Left ventricle myocardium superior (tissue), 1 donor: ENCODE data around the gene GORAB. TPM values are rescaled to one million over a fixed set of nuclear protein-coding genes. Genes with fewer than 3 reads are reported as not detected.
A peak's percentile ranks its signal among the peaks of the same experiment; 100 is the strongest.

Experiments
- ATAC-seq: fragments of 200-7000 bp; cut with Tn5 transposase; one replicate; pipeline ENCODE4 v1.9.1; 2020; ENCODE audit warnings: mild to moderate bottlenecking, moderate library complexity
- DNase-seq: peaks from one replicate; pipeline ENCODE4 v3.0.0-alpha.2; 2020
- intact Hi-C: fragments of 100-400 bp; cut with micrococcal nuclease; formaldehyde crosslinking; loops from one replicate; pipeline ENCODE4 v1.11.0; 2022
- long read RNA-seq: library from polyadenylated mRNA; unstranded; transcript quantifications from one replicate; pipeline ENCODE4 v2.0.0, GENCODE V29; 2021
- total RNA-seq: library from RNA; stranded (reverse); fragmentation: NEBNext Ultra II Directional; extraction: Animal tissue kit (Norgen Biotek cat#: 25700); gene quantifications from one replicate; pipeline ENCODE4 v1.2.1, GENCODE V29; 2021
- donor health status: DM: no; HTN: yes; CAD: no; lungs with severe emphysema.

GORAB gene
- total RNA-seq, result 10.0 TPM
- long read RNA-seq, transcript GORAB-202 (5 exons, 2,189 nt), result major isoform, 11 of 13 reads
- long read RNA-seq, partial matches to known transcripts, result 0 of 13 reads
- long read RNA-seq, other reads (novel, unspliced or antisense), result 2 of 13 reads

- intact Hi-C loops, result loop anchor here (5.0 to 10.0 kb wide), 2 partner anchors 130 to 457 kb away; partner anchors contain the start of genes KIFAP3 and PRRX1
- peak; percentile 93 for DNase-seq
- peak; percentile 99 for ATAC-seq
Measured at GRCh38 chr1:170531758-170532657, at the start of gene GORAB. Gene GORAB, plus strand, starts transcription at chr1:170532166. Its CDS starts 58 bp downstream, at chr1:170532224.

DNA sequence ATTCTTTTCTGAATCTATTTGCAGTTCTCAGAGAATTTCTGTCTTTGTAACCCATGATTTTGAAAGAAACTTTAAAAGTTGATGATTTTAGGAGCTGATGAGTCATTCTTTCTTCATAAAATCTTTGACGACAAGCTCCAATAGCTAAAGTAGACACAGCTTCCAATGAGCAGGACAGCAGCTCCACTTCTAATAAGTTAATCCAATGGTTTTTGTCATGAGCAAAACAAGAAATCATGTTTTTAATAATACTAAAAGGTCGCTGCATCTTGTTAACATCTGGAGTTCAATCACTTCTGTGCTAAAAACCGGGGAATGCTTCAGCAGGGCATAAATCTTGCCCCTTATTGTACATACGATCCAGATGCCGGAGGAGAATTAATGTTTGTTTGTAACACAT, 48.9 kb upstream of the GORAB start:
- intact Hi-C loops, result no loop called here
- ATAC-seq (no peak), DNase-seq (no peak)

DNA sequence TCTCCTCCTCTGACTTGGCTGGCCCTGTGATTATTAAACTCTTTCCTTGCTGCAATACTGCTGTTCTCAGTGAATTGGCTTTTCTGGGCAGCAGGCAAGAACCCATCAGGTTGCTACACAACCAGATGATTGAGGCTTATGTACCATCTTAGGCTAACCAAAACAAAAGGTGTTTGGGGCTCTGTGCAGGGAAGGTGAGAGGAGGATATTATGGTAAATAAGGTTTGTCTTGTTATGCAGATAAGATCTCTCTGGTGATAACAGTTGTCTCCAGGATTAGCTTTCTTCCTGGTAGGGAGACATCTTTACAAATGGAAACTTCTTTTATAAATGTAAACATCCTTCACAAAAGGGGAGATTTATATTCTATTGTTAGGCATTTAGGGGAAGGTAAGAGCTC, 44.5 kb upstream of the GORAB start:
- no peak for DNase-seq
- intact Hi-C loops, result no loop called here
- no peak for ATAC-seq

DNA sequence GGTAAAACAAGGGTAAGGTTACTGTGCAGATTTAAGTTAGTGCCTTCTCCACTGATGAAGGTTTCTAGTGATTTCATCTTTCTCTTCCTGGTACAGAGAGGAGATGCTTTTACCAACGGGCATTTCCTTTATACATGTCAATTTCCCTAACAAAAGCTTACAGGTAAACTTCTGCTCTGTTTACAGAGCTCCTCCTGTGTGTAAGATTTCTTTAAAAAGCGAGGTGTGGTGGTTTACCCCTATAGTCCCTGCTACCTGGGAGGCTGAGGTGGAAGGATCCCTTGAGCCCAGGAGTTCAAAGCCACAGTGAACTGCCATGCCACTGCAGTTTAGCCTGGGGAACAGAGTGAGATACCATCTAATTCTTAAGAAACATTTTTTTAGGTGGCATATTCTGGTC, 40.7 kb upstream of the GORAB start:
- intact Hi-C loops, result no loop called here
- no peak for DNase-seq
- ATAC-seq, result no peak

DNA sequence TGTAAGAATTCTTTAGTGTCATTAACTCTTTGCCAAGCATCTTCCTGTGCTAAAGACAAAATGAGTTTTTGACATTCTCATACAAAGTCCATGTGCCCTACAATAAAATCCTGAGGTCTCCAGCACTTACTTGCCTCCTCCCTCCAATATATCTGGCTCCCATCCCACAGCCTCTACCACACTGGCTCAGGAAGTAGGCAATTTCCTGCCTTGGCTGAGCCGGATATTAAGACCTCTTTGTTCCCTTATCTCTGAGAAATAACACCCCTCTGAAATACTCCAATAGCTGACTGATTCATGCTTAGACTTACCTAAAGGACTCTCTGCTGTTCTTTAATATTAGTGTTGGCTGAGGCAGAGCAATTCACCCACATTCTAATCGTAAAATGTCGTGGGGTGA, 37.6 kb upstream of the GORAB start:
- ATAC-seq (peak; percentile 70), DNase-seq (no peak)
- intact Hi-C loops, result no loop called here

DNA sequence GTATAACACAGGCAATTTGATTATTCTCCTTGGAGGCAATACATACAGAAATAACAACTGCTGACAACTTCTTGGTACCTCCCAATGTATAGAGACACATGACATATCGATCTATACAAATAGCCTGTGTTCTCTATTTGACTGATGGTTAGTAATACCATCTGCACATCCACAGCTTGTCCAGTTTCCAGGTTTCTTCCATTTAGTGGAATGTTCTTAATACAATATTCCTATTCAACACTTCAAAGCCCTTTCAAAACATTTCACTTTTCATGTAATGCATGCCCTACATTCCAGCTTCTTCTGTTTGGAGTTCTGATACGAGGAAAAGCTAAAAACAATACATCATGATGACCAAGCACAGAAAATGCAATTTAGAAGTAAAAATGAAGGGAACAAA, 37.0 kb upstream of the GORAB start:
- intact Hi-C loops, result no loop called here
- ATAC-seq, result no peak
- DNase-seq, result no peak

GRCh38 chr1:170498876-170499275, 33.1 kb upstream of the GORAB start:
- intact Hi-C loops, result no loop called here
- ATAC-seq, result no peak

DNA sequence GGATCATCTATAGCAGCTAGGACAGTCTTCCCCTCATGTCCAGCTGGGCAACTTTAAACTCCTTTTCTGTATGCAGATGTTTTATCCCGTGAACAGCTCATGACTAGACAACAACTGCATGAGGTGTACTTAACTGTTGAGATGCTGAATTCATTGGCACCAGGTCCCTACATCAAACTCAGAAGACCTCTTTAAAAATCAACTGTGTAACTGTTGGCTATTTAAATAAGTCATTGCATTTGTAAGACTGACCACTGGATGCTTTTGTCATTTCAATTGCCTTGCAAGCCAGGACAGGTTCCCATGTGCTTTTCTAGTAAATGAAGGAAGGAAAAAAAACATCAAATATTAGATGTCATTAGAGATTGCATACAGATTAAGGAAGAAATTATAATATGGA, 28.3 kb upstream of the GORAB start:
- ATAC-seq, result no peak
- no peak for DNase-seq
- intact Hi-C loops, result no loop called here

More at GRCh38 chr1:170498876-170499275, 33.1 kb upstream of the GORAB start:
- no peak for DNase-seq

GRCh38 chr1:170510163-170510562, 21.8 kb upstream of the GORAB start:
- intact Hi-C loops, result no loop called here
- ATAC-seq (no peak), DNase-seq (no peak)

- ATAC-seq (no peak), DNase-seq (no peak)
- intact Hi-C loops, result no loop called here
Measured at GRCh38 chr1:170511038-170511437, 20.9 kb upstream of the GORAB start.

DNA sequence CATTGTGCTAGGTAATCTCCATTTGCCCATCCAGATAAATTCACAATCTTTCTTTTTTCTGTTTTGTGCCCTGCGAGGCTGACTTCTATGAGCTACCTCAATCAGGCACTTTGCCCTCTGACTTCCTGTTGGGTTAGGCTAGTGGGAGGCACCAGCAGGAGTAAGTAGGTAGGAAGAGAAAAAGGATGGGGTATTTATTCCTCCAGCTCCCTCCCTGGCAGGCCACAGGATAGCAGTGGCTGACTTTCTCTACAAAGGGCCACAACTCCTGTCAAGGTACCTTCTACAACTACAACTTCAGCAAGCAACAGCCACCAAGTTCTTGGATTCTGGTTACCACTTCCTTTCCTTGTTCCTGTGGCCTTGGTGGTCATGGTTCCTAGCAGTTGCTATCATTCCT, 18.8 kb upstream of the GORAB start:
- ATAC-seq (no peak), DNase-seq (no peak)
- intact Hi-C loops, result no loop called here

DNA sequence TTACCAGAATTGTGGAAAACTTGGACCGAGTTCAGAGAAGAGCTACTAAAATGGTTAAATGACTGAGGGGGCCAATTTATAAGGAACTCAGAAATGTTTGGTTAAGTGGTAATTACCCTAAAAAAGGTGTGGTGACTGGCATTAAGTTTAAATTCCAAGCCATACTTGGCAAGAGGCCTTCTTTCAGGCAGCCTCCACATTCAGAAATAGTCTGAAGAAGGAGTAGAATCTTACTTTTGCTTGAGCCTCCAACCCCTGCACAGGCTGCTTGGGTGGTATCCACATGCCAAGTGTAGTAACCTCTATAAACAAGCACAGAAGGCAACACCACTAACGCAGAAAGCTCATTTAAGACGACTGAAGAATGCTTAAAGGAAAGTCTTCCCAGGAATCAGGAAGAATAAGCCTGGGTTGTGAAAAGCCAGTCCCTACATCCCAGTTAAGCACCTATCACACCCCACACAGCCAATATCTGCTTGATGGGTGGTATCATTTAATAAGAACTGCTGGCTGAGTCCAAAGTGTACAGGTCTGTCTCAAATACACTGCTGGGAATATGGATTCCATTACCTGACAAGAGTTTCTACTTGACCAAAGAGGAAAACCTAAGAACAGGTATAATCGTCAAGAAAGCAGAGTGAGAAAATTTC, 13.7 kb upstream of the GORAB start:
- ATAC-seq, result no peak
- intact Hi-C loops, result no loop called here
- no peak for DNase-seq

DNA sequence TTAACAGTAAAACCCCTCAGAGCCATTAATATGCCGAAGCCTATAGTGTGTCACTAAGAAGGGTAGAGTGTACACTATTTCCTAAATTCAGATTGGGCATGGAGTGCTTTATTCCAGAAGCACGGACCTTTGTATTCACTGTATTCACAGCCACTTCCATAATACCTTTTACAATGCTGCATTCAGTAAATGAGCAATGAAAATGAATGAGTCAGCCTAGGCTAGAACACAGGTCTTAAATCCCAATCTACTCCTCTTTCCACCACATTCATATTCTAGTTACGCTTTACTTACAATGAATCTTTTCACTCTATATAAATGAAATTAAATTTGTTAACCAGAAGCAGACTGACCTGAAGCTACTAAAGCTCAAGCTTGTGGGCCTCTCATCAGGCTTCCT, 13.0 kb upstream of the GORAB start:
- ATAC-seq (no peak), DNase-seq (no peak)
- intact Hi-C loops, result no loop called here

DNA sequence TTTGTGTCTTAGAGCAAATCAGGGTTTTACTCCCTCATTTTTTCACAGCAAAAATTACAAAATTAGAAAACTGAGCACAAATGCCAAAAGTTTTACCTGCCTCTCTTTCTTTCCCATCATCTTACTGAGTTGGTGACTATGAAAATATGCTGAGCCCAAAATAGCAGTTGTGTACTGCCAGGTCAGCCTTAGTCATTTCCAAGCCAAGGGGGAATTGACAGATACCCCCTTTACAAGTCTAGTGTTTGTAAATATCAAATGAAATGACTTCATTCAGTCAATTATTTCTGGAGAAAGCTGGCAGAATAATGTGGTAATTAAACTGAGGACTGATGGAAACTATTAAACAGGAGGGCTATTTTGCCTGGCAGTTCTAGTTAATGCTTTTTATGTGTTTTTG, 11.4 kb upstream of the GORAB start:
- intact Hi-C loops, result no loop called here
- ATAC-seq (no peak), DNase-seq (no peak)

GRCh38 chr1:170521818-170522217, 10.1 kb upstream of the GORAB start:
- DNase-seq (no peak), ATAC-seq (no peak)
- intact Hi-C loops, result no loop called here

GRCh38 chr1:170530972-170531757, 801 bp upstream of the GORAB start:
- DNase-seq (peak; percentile 39), ATAC-seq (peak; percentile 8)
- intact Hi-C loops, result loop anchor here (5.0 to 10.0 kb wide), 2 partner anchors 131 to 456 kb away; partner anchors contain the start of genes KIFAP3 and PRRX1

GRCh38 chr1:170533298-170533697, 1.3 kb downstream of the GORAB start:
- ATAC-seq (no peak), DNase-seq (no peak)
- intact Hi-C loops, result loop anchor here (5.0 to 10.0 kb wide), 2 partner anchors 129 to 458 kb away; partner anchors contain the start of genes KIFAP3 and PRRX1

DNA sequence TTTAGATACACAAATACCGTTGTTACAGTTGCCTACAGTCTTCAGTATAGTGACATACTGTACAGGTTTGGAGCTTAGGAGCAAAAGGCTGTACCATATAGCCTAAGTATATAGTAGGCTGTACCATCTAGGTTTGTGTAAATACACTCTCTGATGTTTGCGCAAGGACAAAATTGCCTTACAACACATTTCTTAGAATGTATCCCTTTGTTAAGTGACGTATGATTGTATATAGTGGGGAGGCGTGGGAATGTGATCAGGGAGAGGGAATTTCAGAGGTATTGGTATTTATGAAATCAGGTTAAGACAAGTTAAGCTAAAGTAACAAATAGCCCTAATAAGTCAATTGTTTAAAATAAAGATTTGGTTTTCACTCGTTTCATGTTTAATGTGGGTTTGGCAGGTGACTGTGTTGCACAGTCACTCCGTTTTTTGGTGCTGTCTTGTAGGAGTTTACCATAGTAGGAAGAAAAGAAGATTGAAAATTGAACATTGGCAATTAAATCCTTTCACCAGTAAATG, 2.7 kb downstream of the GORAB start:
- DNase-seq (no peak), ATAC-seq (no peak)
- intact Hi-C loops, result loop anchor here (5.0 to 10.0 kb wide), 3 partner anchors 128 to 460 kb away; partner anchors contain the start of genes KIFAP3 and PRRX1

GRCh38 chr1:170535418-170535817, 3.5 kb downstream of the GORAB start:
- DNase-seq (no peak), ATAC-seq (no peak)
- intact Hi-C loops, result loop anchor here (5.0 to 10.0 kb wide), 2 partner anchors 347 to 461 kb away; partner anchors contain the start of gene KIFAP3
